Stimulated activated CD4-positive, alpha-beta T cell treated with anti-CD3 and anti-CD28 coated beads, Interleukin-2, amount 100 ng/mL, for 24 hours (primary cell): Measurements from ENCODE around the gene COL4A2.
"Not testable (repeated sequence)": the region's sequence is repeated elsewhere in the genome, so short reads cannot be mapped to it uniquely, and the experiment has no call there.

Experiments used
- DNase-seq, 2 donors: peaks; one replicate each; pipeline ENCODE4 v3.0.0-alpha.2; 2020

Gene COL4A2

DNA sequence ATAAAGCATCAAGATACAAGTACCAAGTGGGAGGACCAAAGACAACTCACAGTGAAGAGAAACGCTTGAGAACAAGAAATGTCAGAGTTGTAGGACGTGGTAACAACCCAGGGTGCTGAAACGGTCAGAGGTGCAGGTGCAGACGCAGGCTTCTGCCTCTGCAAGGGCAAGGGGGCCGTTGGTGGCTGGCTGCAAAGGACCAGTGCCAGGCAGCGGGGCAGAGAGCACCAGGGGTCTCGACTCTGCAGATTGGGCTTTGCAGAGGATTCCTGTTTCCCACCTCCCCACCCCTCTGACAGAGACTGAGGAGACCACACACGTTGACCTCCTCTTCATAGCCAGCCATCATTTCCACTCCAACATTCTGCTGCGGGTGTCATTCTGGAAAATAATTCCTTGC, 216.1 kb downstream of the COL4A2 start:
- DNase-seq, result no peak

DNA sequence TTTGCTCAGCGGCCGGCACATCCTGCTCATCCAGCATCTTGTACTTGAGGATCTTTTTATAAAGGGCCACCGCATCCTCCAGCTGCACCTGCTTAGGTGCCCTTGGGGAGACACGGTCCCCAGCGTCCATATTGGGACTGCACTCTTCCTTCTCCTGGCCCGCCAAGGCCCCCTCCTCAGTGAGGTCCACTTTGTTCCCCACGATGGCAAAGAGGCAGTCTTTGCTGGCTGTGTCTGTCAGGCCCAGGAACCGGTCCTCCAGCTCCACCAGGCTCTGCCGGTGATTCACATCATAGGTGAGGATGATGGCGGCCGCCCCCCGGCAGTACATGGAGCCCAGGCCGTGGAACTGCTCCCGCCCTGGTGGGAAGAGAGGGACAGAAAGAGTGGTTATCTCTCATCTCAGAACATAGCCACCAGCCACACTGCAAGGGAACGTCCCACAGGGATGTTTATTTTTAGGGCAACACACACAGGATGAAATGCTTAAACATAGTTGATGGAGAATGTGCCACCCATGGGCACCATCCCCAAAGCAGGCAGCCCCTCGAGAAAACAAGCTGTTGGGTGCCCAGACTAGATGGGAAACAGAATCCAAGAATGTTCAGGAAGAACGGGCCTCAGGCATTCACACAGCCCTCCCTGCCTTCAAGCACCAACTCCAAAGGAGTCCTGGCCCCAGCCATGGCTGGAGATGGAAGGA, 216.9 kb downstream of the COL4A2 start:
- no peak for DNase-seq

DNA sequence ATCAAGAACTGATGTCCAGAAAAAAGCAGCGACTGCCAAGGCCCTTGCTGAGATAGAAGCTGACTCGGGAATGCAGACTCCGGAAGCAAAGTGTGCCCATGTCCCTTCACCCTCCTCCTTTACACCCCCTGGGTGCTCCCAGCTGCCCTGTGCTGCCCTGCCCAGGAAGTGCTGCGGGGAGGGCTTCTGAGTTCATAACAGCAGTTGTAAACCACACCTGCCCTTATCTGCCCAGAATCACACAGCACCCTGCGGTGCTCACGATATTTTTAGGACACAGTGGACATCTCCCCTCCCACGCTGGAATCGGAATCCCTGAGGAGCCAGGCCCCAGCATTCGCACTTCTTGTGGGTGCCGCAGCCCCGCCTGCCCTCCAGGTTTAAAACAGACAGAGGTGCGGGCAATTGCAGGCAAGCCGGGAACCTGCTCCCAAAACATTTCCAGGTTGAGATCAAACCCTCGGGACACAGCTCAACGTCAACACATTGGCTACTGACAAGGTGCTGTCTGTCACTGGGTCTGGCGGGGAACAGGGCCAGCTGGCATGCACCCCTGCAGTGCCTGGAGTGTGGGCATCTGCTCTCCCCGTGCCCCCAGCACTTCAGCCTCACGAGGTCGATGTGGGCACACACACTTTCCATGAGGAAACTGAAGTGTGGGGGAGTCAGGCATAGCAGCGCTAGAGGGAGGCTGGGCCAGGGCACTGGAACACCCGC, 217.6 kb downstream of the COL4A2 start:
- no peak for DNase-seq

DNA sequence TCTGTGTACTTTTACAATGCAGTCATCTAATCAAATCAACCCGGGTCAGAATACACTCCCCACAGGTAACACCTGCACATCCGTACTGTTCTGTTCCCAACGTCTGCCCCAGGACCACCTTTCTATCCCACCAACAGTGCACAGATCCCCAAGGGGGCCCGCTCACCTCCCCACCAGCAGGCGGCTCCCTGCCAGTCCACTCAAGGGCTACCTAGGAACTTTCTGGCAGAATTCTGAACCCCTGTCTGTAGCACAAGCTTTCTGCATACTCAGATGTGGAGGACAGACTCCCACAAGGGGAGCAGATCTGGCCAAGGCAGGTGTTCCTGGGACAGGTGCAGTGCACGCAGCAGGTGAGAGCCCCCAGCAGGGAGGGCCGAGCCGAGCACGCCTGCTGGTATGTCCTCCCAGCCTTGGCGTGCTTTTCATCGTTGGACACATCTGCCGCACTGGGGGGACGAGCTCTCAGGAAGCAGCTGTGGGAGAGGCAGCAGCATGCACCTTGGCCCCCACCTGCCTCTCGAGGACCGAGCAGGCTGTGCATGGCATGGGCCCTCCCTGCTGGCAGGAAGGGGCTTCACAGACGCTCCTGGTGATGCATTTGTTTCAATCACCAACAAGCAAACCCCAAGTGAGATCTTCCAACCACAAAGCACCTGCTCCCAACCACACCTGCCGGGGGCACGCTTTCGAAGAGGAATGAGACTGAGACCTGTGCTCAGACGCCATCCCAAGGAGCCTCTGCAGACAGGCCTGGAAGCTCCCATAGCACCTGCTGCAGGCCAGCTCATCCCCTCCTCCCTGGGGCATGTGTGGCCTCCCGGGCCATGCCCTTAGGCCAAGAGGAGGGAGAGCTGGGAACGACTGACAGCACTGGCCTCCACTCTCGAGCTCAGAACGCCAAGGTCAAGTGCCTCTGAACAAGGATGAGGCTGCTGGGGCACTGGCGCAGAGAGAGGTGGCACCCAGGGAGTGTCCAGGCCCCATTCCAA, 218.5 kb downstream of the COL4A2 start:
- no peak for DNase-seq

DNA sequence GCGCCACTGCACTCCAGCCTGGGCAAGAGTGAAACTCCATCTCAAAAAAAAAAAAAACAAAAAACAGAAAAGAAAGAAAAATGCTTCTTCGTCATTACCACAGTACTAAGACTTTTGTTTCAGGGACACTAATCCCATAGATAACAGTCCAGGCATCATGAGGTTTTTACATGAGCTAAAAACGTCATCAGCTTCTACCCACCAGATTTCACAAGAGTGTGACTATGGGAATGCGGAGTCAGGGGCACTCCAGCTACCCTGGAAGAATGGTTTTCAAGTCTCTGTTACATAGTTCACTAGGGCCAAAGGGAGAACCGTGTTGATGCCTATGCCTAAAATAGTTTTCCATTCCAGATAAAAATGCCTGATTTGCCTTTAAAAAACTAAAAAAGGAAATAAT, 221.3 kb downstream of the COL4A2 start:
- DNase-seq, result no peak

DNA sequence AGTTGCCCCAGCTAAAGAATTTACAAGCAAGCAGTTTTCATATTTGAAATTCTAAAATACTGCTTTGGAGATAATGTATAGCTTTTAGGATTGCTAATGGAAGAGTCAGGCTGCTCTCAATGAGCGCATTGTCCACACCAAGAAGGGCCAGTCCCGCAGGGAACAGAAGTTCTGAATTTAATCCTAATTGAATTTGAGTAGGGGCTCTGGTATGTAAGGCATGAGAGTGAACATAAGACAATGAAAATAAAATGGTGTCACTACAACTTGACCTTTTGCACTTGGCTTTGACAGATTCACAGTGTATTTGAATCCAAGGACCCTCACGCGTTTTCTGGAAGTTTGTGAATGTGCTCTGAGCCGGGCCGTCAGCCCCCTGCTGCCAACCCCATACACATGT, 221.8 kb downstream of the COL4A2 start:
- no peak for DNase-seq

DNA sequence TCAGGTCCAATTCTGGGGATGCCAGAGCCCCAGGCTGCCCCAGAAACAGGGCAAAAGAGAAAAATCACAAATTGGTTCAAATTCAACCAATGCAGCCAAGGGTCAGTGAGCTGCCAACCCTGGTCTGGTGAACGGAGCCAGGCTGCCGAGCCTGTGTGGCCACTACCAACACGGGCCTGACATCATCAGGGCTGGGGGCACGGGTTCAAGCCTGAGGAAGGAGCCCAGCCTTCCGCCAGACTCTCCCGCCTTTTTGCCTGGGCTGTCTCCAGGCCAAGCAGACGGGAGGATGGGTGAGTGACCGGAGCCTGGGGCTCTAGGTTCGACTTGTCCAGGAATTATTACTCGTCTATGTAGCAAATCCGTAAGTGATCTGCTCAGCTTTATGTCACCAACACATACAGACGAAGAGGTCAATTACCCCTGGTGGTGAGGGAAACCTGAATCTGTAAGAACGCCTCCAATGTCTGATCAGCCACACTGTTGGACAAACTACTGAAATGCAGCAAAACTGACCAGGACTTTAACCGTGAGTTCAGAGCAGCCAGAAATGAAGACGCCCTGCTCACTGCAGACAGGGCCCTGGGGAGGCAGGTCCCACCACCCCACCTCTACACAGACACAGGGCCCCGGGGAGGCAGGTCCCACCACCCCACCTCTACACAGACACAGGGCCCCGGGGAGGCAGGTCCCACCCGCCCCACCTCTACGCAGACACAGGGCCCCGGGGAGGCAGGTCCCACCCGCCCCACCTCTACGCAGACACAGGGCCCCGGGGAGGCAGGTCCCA, 222.6 kb downstream of the COL4A2 start:
- no peak for DNase-seq

DNA sequence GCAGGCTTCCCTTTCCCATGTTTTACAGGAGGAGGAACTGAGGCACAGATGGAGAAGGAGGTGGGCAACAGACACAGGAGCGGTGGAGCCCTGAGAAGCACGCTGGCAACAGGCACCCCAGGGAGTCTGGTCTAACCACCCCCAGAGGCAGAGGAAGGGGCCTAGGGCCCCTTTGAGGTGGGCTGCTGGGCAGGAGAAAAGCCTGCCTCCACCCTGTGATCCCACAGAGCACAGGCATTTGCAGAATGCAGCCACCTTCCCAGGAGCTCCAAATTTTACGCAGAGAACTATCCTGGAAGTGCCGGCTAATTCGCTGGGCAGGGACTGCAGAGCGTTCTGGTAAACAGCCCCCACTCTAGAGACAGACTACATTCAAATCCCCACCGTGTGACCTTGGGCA, 224.0 kb downstream of the COL4A2 start:
- no peak for DNase-seq

DNA sequence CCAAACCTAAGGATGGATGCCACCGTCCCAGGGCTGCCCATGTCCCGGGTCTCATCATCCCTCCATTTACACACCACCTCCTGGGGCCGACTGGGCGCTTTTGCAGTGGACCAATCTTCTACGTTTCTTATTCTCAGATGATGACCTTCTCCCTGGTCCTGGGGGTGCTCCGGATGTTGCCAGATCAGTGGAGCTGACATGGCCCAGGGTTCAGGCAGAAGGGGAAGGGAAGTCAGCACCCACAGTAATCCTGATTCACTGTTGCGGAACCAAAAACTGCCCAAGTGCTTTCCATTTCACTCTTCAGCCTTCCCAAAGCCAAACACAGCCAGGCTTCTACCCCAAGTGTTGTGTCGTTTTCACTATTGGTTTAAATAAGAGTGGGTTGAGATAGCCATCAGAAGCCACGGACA, 224.6 kb downstream of the COL4A2 start:
- DNase-seq, result no peak

DNA sequence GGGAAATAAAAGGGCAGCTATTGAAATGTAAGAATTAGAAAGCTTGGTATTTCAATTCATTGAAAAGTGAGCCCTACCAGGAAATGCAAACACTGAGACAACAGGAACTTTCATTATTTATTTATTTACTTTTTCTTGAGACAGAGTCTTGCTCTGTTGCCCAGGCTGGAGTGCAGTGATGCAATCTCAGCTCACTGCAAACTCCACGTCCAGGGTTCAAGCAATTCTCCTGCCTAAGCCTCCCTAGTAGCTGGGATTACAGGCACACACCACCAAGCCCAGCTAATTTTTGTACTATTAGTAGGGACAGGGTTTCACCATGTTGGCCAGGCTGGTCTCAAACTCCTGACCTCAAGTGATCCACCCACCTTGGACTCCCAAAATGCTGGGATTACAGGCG, 225.2 kb downstream of the COL4A2 start:
- DNase-seq, result not testable (repeated sequence)

DNA sequence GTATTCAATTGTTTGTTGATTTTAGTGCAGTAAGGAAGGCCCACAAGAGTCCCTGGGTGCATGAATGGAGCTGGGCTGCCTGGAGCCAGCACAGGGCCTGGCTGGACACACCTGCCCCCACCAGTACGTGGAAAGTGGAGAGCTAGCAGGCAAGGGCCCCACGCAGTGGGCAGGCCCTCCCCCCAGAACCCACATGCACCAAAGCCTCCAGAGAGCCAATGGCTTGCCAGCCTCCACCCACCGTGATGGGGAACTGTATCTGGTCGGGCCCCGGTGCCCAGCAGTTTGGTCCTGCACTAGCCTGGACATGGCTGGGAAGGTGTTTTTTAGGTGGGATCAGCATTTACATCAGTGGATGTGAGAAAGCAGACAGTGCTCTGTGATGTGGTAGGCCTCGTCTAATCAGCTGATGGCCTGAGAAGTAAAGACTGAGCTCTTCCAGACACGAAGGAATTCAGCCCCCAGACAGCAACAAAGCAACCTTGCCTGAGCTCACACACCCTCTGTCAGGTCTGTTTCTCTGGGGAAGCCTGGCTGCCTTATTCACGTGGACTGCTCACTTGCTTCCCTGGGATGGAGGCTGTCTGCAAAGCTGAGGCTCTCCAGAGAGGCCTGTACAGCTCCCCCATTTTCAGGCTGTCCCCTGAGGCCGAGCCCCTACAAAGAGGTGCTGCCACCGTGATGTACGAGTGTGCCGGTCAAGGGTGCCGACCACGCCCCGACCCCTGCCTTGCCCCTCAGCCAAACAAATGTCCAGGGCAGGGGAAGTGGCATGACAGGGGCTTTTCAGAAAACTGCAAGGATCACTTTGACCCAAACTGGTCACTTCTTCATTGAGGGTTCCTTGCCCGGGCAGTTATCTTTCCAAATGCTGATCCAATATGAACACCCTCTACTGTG, 226.9 kb downstream of the COL4A2 start:
- DNase-seq, result no peak

DNA sequence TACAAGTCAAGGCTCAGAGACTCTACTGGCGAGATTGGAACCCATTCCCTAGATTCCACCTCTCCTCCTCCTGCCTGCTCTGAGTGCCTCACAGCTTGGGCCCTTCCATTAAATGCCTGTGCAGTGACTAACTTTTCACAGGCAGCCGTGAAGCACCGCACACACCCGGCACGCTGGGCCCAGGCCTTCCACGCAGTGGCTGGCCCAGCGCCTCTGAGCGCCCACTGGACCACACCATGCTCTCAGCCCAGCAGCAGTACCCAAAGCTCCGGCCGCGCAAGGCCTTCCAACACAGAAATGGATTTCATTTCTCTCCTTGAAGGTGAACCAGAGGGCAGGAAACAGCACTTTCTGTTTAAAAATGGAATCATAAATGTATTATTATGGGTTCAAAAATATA, 228.4 kb downstream of the COL4A2 start:
- no peak for DNase-seq

DNA sequence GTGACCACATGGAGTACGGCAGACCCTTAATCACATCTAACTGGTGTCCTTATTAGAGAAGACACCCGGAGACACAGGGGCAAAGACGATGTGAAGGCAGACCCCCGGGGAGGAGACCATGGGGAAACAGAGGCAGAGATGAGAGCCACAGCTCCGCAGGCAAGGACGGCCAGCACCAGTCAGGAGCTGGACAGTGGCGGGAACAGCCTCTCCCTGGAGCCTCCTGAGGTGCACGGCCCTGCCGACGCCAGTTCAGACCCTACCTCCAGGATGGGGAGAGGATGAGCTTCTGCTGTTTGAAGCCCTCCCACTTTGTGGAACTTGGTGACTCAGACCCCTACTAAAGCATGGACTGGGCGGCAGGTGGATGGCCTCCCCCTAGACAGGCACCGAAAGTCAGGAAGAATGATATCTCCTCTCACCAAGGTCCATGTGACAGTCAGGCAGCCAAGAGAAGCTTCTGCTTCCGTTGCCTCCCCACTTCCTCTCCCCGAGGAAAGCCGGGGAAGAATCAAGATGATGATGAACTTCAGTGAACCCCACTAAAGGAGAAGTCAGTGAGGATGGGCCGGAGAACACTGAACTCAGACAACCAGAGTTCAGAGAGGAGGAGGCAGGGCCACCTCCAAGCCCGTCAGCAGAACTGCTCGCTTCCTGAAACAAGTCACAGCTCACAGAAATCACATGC, 229.1 kb downstream of the COL4A2 start:
- no peak for DNase-seq

DNA sequence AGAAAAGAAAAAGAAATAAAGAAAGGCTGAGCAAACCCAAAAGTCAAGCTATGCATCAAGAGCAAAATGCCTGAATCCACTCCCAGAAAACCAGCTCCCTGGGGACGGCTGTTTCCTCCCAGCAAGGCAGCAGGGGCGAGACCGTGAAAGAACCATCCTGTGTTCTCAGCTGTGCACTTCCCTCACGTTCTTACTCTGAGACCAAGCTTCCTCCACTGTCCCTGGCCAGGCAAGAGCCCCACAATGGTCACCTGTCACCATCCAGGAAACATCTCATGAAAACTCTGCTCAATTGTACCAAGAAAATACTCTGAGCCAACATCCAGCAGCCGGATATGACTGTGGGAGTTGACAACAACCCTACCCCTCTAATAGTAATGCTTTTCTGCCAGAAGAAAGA, 231.5 kb downstream of the COL4A2 start:
- DNase-seq, result no peak

DNA sequence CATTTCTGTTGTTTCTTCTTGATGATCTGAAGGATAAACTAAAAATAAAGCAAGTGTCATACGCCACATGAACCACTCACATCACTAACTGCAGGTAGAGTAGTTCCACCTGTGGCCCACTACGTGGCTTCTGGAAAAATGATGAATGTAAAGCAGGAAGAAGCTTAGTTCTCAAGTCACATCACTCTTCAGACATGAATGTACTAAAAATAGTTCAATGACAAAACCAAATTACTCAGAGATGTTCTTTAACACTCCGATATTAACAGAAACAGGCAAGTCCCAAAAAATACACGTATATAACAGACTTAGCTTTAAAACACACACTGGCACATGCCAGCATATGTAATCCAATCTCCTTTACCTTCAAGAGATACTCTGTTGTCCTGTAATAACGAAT, 232.8 kb downstream of the COL4A2 start:
- no peak for DNase-seq

DNA sequence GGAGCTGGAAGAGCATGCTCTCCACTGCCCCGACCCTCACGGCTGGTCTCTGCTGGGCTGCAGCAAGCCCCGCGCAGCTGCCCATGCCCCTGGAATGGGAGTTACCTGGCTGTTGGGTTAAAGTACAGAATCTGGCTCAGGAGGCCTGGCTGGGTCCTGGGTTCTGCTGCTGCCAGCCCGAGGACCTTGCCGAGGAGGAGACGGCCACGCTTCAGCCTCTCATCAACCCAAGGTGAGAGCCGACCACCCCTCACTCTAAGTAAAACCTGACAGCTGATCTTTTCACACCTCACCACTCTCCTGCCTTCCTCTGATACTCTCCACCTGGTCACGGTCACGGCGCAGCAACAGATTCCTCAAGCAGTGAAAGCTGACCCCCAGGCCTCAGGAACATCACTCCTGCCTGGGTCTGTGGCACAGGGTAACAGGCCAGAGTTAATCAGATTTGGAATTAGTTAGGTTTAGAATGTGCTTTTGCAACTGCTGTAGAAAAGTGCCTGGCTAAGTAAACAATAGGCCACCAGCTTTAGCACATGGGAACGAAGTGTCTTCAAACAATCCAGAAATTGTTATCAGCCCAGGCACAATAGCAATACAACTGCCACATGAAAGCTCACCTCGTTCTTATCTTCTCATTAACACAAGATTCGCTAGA, 233.9 kb downstream of the COL4A2 start:
- DNase-seq, result no peak

DNA sequence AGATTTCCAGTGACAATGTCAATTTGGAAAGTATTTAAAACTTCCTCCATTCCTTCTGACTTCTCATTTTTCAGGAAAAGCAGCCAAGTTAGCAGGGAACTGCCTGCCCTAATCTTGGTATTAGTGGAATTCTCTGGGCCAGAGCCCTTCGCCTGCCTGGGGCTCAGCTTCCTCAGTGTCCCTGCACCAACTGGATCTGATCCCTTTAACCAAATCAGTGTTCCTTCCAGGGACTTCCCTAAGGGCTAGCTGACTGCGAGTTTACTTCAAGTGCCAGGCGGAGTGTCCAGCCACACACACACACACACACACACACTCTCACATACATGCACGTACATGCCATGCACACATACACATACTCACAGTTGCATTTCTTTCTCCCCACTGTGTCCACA, 234.4 kb downstream of the COL4A2 start:
- DNase-seq, result no peak

DNA sequence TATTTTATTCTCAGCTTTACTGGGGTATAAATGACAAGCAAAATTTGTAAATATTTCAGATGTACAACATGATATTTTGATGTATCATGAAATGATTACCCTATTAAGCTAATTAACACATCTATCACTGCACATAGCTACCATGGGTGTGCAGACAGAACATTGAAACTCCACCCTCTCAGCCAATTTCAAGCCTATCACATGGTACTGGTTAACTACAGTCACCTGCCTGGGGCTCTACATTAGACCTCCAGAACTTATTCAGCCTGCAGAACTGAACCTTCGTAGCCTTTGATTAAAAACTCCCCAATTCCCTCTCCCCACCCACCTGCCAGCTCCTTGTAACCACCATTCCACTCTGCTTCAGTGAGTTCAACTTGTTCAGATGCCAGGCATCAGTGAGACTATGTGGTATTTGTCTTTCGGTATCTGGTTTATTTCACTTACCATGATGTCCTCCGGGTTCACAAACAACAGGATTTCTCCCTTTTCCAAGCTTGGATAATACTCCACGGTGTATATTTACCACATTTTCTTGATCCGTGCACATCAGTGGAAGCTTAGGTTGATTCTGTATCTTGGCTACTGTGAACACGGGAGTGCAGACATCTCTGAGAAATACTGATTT, 235.2 kb downstream of the COL4A2 start:
- DNase-seq, result no peak

DNA sequence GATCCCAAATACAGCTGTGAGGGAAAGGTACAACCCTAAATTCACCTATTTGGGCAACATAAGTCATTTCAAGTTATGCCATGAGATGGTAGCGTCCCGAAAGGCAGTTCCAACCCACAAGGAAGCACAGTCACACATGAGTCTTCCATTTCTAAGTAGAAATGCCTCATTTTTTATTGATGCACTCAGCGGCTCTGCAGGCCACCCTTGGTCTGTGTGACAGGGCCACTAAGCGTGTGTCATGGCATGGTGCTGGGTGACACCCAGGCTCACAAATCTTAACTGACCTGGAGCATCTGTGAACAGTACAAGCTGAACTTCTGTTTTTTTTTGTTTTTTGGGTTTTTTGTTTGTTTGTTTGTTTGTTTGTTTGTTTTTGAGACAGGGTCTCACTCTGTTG, 239.3 kb downstream of the COL4A2 start:
- DNase-seq, result no peak

DNA sequence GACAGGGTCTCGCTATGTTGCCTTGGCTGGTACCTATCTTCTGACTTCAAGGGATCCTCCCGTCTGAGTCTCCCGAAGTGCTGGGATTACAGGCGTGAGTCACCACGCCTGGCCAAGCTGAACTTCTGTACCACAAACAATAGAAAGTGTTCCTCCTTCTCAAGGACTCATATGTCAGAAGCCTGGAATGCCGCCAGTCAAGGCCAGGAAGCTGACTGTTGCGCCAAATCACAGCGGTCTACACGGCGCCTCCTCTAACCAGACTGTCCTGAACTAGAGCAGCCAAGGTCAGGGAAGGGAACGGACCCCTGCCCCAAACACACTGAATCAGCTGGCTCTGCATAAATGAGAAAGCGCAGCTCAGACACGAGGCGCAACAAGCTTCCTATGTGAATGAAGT, 239.8 kb downstream of the COL4A2 start:
- DNase-seq, result no peak
